Ectodermal cell (in vitro differentiated cells): ENCODE results near the gene LHFPL3.

Experiments
- H3K27ac ChIP-seq: 2 replicates; pipeline ENCODE4 v1.7.0; 2013; ENCODE audit warnings: mild to moderate bottlenecking, low read depth, low read length; ENCODE audit not compliant: insufficient read depth, poor library complexity, severe bottlenecking
- H3K27me3 ChIP-seq: 2 replicates; pipeline ENCODE4 v1.7.0; 2013; ENCODE audit warnings: mild to moderate bottlenecking, low read length; ENCODE audit not compliant: insufficient read depth, control insufficient read depth, poor library complexity, severe bottlenecking
- H3K36me3 ChIP-seq: one replicate; pipeline ENCODE4 v1.7.0; 2013; ENCODE audit warnings: low read length; ENCODE audit not compliant: control insufficient read depth, insufficient read depth
- H3K4me1 ChIP-seq: one replicate; pipeline ENCODE4 v1.7.0; 2013; ENCODE audit warnings: low read length; ENCODE audit not compliant: control insufficient read depth, insufficient read depth
- H3K4me3 ChIP-seq: 2 replicates; pipeline ENCODE4 v1.7.0; 2013; ENCODE audit warnings: low read depth, low read length, control low read depth; ENCODE audit not compliant: insufficient read depth
- H3K9me3 ChIP-seq: 2 replicates; pipeline ENCODE4 v1.7.0; 2013; ENCODE audit warnings: mild to moderate bottlenecking, low read length, moderate library complexity; ENCODE audit not compliant: control insufficient read depth
- WGBS, 2 experiments: methylation state at CpG; one replicate each; pipeline ENCODE4 v1.1.7; 2013; ENCODE audit warnings: missing lambda C conversion rate in 2 of 2; 5-methylcytosine and 5-hydroxymethylcytosine counted together

LHFPL3 gene

DNA sequence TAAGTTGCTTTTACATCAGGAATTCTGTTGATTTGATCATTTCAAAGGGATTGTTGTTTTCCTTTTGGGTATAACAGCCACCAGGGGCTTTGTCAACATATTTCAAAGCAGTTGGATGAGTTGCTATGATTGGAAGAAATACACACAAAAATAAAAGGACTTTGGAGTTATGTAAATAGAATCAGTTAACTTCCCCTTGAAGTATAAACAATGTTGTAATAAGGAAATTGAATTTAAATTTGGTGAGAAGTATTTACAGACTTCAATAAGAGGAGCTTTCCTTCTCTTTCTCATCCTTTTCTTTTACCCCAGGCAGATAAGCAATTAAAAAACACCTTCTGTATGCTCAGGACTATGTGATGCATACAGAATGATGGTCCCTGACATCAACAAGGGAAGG, 199.7 kb downstream of the LHFPL3 start:
- Histone ChIP-seq H3K4me1 (no peaks in the 10 kb centered on the region), H3K27ac (no peak overlapping the region), H3K4me3 (no peak overlapping the region), H3K27me3 (no peaks in the 10 kb centered on the region), H3K9me3 (no peaks in the 10 kb centered on the region), H3K36me3 (no peaks in the 10 kb centered on the region)

- WGBS, 2 experiments = 71 to 76% methylated on average over 2 of the region's 2 CpGs
- Histone ChIP-seq H3K36me3 (no peaks in the 10 kb centered on the region), H3K4me1 (no peaks in the 10 kb centered on the region), H3K27ac (no peak overlapping the region), H3K4me3 (no peak overlapping the region), H3K9me3 (no peaks in the 10 kb centered on the region), H3K27me3 (no peaks in the 10 kb centered on the region)
These were observed 201.2 kb downstream of the LHFPL3 start for GRCh38 chr7:104529567-104529966.

- 86 to 93% methylated on average over 4 to 5 of the region's 5 CpGs for WGBS, 2 experiments
- Histone ChIP-seq H3K27ac (no peak overlapping the region), H3K9me3 (no peaks in the 10 kb centered on the region), H3K4me1 (no peaks in the 10 kb centered on the region), H3K36me3 (no peaks in the 10 kb centered on the region), H3K4me3 (no peak overlapping the region), H3K27me3 (no peaks in the 10 kb centered on the region)
These were observed 201.8 kb downstream of the LHFPL3 start for GRCh38 chr7:104530251-104530650.

- H3K4me1 ChIP-seq = no peaks in the 10 kb centered on the region
- H3K9me3 ChIP-seq = no peaks in the 10 kb centered on the region
- no peak overlapping the region for H3K27ac ChIP-seq
- H3K27me3 ChIP-seq = peaks cover 3% of the 10 kb centered on the region
- 69 to 71% methylated on average over 4 of the region's 4 CpGs for WGBS, 2 experiments
- no peaks in the 10 kb centered on the region for H3K36me3 ChIP-seq
- no peak overlapping the region for H3K4me3 ChIP-seq
These were observed 205.7 kb downstream of the LHFPL3 start for GRCh38 chr7:104534149-104534548.

DNA sequence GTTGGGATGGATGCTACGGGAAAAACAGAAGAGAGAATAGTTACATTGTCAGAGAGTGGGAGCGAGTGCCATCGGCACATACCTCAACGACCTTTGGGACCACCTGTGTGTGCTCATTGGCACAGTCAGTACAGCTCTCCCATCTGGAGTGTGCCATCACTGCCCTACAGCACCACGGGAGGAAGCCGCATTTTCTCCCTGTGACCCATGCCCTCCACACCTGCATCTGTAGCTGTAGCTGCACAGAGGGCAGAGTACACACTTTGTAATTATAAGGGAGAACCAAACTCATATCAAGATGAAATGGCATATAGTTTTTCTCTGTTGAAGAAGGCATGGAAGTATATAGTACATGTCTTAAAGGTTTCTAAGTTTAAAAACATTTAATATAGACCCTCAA, 207.4 kb downstream of the LHFPL3 start:
- no peaks in the 10 kb centered on the region for H3K36me3 ChIP-seq
- WGBS, 2 experiments = 82 to 87% methylated on average over 6 of the region's 6 CpGs
- H3K4me1 ChIP-seq = no peaks in the 10 kb centered on the region
- H3K4me3 ChIP-seq = no peak overlapping the region
- no peaks in the 10 kb centered on the region for H3K9me3 ChIP-seq
- peaks cover 3% of the 10 kb centered on the region for H3K27me3 ChIP-seq
- no peak overlapping the region for H3K27ac ChIP-seq

DNA sequence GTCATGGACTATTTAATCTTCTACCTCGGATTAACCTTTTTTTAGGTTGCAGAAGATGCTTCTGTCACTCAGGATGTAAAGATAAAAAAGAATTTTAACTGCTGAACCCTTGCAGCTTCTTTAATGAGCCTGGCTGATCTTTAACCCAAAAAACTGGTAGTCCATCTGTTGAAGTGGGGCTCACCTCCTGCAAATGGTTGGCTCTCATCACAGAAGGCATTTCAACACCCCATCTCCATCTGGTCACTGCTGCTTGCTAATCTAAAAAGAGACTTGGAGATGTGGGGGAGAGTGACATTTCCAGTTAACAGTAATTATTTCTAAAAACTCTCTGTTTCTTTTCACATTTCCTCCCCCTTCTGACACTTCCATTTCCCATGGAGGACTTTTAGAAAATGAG, 208.6 kb downstream of the LHFPL3 start:
- 50% methylated on average over 1 of the region's 1 CpG for WGBS, 2 experiments
- H3K27me3 ChIP-seq = peaks cover 3% of the 10 kb centered on the region
- no peak overlapping the region for H3K4me3 ChIP-seq
- no peaks in the 10 kb centered on the region for H3K4me1 ChIP-seq
- no peak overlapping the region for H3K27ac ChIP-seq
- H3K9me3 ChIP-seq = no peaks in the 10 kb centered on the region
- H3K36me3 ChIP-seq = no peaks in the 10 kb centered on the region

DNA sequence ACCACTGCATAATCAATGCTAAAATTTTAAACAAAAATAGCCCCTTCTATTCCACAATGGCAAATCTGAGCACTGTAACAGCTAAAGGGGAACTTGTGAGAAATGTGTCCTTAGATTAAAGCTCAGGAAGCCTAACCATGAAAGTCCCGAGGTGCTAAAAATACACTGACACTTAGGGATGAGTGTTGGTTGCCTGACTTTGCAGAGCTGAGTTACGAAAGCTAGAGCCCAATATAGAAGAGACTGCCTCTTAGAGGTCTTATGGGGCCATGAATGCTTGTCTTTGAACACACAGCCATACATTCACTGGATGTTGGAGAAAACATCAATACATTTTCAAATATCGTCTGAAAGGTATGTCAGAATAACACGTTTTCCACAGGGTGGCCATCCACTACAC, 209.7 kb downstream of the LHFPL3 start:
- Histone ChIP-seq H3K9me3 (no peaks in the 10 kb centered on the region), H3K27me3 (peaks cover 3% of the 10 kb centered on the region), H3K27ac (no peak overlapping the region), H3K4me3 (no peak overlapping the region), H3K36me3 (no peaks in the 10 kb centered on the region), H3K4me1 (no peaks in the 10 kb centered on the region)
- 82 to 90% methylated on average over 3 to 4 of the region's 4 CpGs for WGBS, 2 experiments

- H3K4me3 ChIP-seq = no peak overlapping the region
- peaks cover 4% of the 10 kb centered on the region for H3K27me3 ChIP-seq
- WGBS, 2 experiments = 67 to 72% methylated on average over 4 of the region's 4 CpGs
- H3K9me3 ChIP-seq = no peaks in the 10 kb centered on the region
- H3K36me3 ChIP-seq = no peaks in the 10 kb centered on the region
- H3K4me1 ChIP-seq = no peaks in the 10 kb centered on the region
- H3K27ac ChIP-seq = no peak overlapping the region
These were observed 213.5 kb downstream of the LHFPL3 start for GRCh38 chr7:104541897-104542296.

GRCh38 chr7:104548861-104549260, 220.5 kb downstream of the LHFPL3 start:
- H3K27me3 ChIP-seq = peaks cover 4% of the 10 kb centered on the region
- H3K27ac ChIP-seq = no peak overlapping the region
- no peak overlapping the region for H3K4me3 ChIP-seq
- 41 to 47% methylated on average over 2 of the region's 2 CpGs for WGBS, 2 experiments
- no peaks in the 10 kb centered on the region for H3K9me3 ChIP-seq
- no peaks in the 10 kb centered on the region for H3K36me3 ChIP-seq
- no peaks in the 10 kb centered on the region for H3K4me1 ChIP-seq

- Histone ChIP-seq H3K4me1 (no peaks in the 10 kb centered on the region), H3K27ac (no peak overlapping the region), H3K27me3 (peaks cover 4% of the 10 kb centered on the region), H3K4me3 (no peak overlapping the region), H3K9me3 (no peaks in the 10 kb centered on the region), H3K36me3 (no peaks in the 10 kb centered on the region)
- WGBS, 2 experiments = 86 to 88% methylated on average over 2 to 3 of the region's 3 CpGs
These were observed 222.0 kb downstream of the LHFPL3 start for GRCh38 chr7:104550362-104550761.

- WGBS, 2 experiments = 50 to 71% methylated on average over 1 of the region's 1 CpG
- Histone ChIP-seq H3K4me3 (no peak overlapping the region), H3K36me3 (no peaks in the 10 kb centered on the region), H3K4me1 (no peaks in the 10 kb centered on the region), H3K9me3 (no peaks in the 10 kb centered on the region), H3K27ac (no peak overlapping the region), H3K27me3 (peaks cover 3% of the 10 kb centered on the region)
These were observed 222.8 kb downstream of the LHFPL3 start for GRCh38 chr7:104551226-104551625.
